Panc1 (cell line): ENCODE measurements around the gene NPEPL1. TPM values are rescaled to one million over a fixed set of nuclear protein-coding genes. Genes with fewer than 3 reads are reported as not detected.

Experiments
- ATAC-seq: fragments of 200-7000 bp; cut with Tn5 transposase; 2 replicates; pipeline ENCODE4 v1.9.1; 2020; ENCODE audit warnings: mild to moderate bottlenecking, moderate library complexity
- BruUV-seq: library from RNA; stranded (reverse); fragments of 400-500 nt; replicated peaks from 2 replicates; lab custom pipeline; 2021; lab: Mats Ljungman, UMichigan
- CTCF ChIA-PET: fragments of 300-600 bp; sonication (Branson Sonifier 250); formaldehyde crosslinking; loops from one replicate; lab custom pipeline; 2022; ENCODE audit warnings: antibody characterized with exemption; lab: Charles Lee
- POLR2A ChIA-PET: fragments of 300-600 bp; sonication (Branson Sonifier 250); formaldehyde crosslinking; loops from one replicate; lab custom pipeline; 2022; ENCODE audit warnings: antibody characterized with exemption; lab: Charles Lee
- DNase-seq: peaks from one replicate; pipeline ENCODE4 v3.0.0-alpha.2; 2010; ENCODE audit warnings: low read depth, low spot score
- H3K27ac ChIP-seq: 2 replicates; pipeline ENCODE4 v1.5.1; 2011; ENCODE audit warnings: mild to moderate bottlenecking, low read length, inconsistent platforms
- H3K27me3 ChIP-seq: fragments of 200-500 bp; sonication (Bioruptor generic); 2 replicates; pipeline ENCODE4 v1.6.0; 2014; ENCODE audit warnings: low read length, inconsistent platforms; ENCODE audit not compliant: control insufficient read depth, insufficient read depth
- H3K36me3 ChIP-seq: fragments of 200-500 bp; sonication (Bioruptor generic); 2 replicates; pipeline ENCODE4 v1.5.1; 2014; ENCODE audit warnings: inconsistent platforms, mild to moderate bottlenecking, low read length, moderate library complexity; ENCODE audit not compliant: control insufficient read depth, insufficient read depth
- H3K4me1 ChIP-seq: 2 replicates; pipeline ENCODE4 v1.5.1; 2011; ENCODE audit warnings: inconsistent platforms, mild to moderate bottlenecking, low read length, moderate library complexity; ENCODE audit not compliant: control insufficient read depth, insufficient read depth
- H3K4me3 ChIP-seq, 2 experiments: 2 replicates each; pipeline ENCODE4 v1.5.1; 2011 to 2012; ENCODE audit warnings: low read depth in 2 of 2, low read length in 2 of 2, mild to moderate bottlenecking in 2 of 2, inconsistent platforms in 1 of 2, moderate library complexity in 1 of 2
- H3K9me3 ChIP-seq: fragments of 200-500 bp; sonication (Bioruptor generic); 2 replicates; pipeline ENCODE4 v1.5.1; 2014; ENCODE audit warnings: low read depth, mild to moderate bottlenecking, inconsistent platforms, low read length, moderate library complexity; ENCODE audit not compliant: control insufficient read depth, insufficient read depth
- POLR2AphosphoS5 ChIP-seq: IDR thresholded peaks from 2 replicates; pipeline ENCODE4 v1.6.1; 2012; ENCODE audit warnings: mild to moderate bottlenecking, low read depth, low read length, moderate library complexity
- SIN3A ChIP-seq: IDR thresholded peaks from 2 replicates; pipeline ENCODE4 v1.6.1; 2012; ENCODE audit warnings: low read depth, mild to moderate bottlenecking, low read length, moderate library complexity, borderline replicate concordance; ENCODE audit not compliant: insufficient read depth
- TCF7L2 ChIP-seq: IDR thresholded peaks from 2 replicates; pipeline ENCODE4 v1.6.1; 2011; ENCODE audit warnings: mild to moderate bottlenecking, low read depth, low read length, inconsistent platforms
- in situ Hi-C: cut with HindIII; loops from 2 replicates; pipeline ENCODE4 v1.10.0; 2016; ENCODE audit warnings: low sequenced_read_pairs, low pct_unique_long_range_greater_than_20kb
- intact Hi-C: fragments of 100-400 bp; cut with micrococcal nuclease; formaldehyde crosslinking; loops from one replicate; pipeline ENCODE4 v1.10.0; 2022; ENCODE audit not compliant: unreplicated experiment
- total RNA-seq: library from RNA; stranded (reverse); gene quantifications from one replicate; pipeline ENCODE4 v1.2.1, GENCODE V29; 2021; ENCODE audit not compliant: unreplicated experiment
- TF ChIP-seq, protein P1 (sequence below), 2 experiments: IDR thresholded peaks; 2 replicates each; pipeline ENCODE4 v1.6.1; 2011 to 2012; ENCODE audit warnings: low read depth in 2 of 2, control low read depth in 1 of 2, low read length in 1 of 2, mild to moderate bottlenecking in 1 of 2, moderate library complexity in 1 of 2; ENCODE audit not compliant: insufficient read depth in 1 of 2
- TF ChIP-seq, protein P2 (sequence below): fragments of 450-650 bp; IDR thresholded peaks from 2 replicates; pipeline ENCODE4 v1.5.1; 2017; ENCODE audit warnings: mild to moderate bottlenecking

Gene NPEPL1
- total RNA-seq, 1 experiment from 2014 or later, result 27.4 TPM

GRCh38 chr20:58657986-58658385 lies 34.6 kb upstream of the NPEPL1 start:
- no peak for TF ChIP-seq POLR2AphosphoS5
- TF ChIP-seq, protein P1, sequence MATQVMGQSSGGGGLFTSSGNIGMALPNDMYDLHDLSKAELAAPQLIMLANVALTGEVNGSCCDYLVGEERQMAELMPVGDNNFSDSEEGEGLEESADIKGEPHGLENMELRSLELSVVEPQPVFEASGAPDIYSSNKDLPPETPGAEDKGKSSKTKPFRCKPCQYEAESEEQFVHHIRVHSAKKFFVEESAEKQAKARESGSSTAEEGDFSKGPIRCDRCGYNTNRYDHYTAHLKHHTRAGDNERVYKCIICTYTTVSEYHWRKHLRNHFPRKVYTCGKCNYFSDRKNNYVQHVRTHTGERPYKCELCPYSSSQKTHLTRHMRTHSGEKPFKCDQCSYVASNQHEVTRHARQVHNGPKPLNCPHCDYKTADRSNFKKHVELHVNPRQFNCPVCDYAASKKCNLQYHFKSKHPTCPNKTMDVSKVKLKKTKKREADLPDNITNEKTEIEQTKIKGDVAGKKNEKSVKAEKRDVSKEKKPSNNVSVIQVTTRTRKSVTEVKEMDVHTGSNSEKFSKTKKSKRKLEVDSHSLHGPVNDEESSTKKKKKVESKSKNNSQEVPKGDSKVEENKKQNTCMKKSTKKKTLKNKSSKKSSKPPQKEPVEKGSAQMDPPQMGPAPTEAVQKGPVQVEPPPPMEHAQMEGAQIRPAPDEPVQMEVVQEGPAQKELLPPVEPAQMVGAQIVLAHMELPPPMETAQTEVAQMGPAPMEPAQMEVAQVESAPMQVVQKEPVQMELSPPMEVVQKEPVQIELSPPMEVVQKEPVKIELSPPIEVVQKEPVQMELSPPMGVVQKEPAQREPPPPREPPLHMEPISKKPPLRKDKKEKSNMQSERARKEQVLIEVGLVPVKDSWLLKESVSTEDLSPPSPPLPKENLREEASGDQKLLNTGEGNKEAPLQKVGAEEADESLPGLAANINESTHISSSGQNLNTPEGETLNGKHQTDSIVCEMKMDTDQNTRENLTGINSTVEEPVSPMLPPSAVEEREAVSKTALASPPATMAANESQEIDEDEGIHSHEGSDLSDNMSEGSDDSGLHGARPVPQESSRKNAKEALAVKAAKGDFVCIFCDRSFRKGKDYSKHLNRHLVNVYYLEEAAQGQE (IDR thresholded peaks at IDR 0.05; ENCODE audit: insufficient read depth in 1 of 2, low read depth in 2 of 2, low read length in 1 of 2), result no peak
- TF ChIP-seq SIN3A, result no peak
- TF ChIP-seq TCF7L2, result no peak
- TF ChIP-seq, protein P2, sequence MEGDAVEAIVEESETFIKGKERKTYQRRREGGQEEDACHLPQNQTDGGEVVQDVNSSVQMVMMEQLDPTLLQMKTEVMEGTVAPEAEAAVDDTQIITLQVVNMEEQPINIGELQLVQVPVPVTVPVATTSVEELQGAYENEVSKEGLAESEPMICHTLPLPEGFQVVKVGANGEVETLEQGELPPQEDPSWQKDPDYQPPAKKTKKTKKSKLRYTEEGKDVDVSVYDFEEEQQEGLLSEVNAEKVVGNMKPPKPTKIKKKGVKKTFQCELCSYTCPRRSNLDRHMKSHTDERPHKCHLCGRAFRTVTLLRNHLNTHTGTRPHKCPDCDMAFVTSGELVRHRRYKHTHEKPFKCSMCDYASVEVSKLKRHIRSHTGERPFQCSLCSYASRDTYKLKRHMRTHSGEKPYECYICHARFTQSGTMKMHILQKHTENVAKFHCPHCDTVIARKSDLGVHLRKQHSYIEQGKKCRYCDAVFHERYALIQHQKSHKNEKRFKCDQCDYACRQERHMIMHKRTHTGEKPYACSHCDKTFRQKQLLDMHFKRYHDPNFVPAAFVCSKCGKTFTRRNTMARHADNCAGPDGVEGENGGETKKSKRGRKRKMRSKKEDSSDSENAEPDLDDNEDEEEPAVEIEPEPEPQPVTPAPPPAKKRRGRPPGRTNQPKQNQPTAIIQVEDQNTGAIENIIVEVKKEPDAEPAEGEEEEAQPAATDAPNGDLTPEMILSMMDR, result no peak
- DNase-seq (no peak), ATAC-seq (no peak)
- Histone ChIP-seq H3K27me3 (no peaks in the 10 kb centered on the region), H3K4me1 (peaks cover 30% of the 10 kb centered on the region), H3K36me3 (peaks cover 7% of the 10 kb centered on the region; the same call in 1 of the 2 replicates), H3K27ac (no peak overlapping the region), H3K9me3 (no peaks in the 10 kb centered on the region), H3K4me3 (no peak overlapping the region)
- in situ Hi-C loops (no loop called here), intact Hi-C loops (no loop called here)
- BruUV-seq, result no TSS peak
- CTCF ChIA-PET, result interaction anchor here (0.5 kb wide), 1 partner anchor 33 kb away, joined by 5 read pairs; no protein-coding TSS in a partner anchor
- POLR2A ChIA-PET, result no interaction called here

- ChIA-PET POLR2A (interaction anchor here (0.6 kb wide), 1 partner anchor 241 kb away, joined by 3 read pairs; no protein-coding TSS in a partner anchor), CTCF (no interaction called here)
- DNase-seq (no peak), ATAC-seq (no peak)
- Histone ChIP-seq H3K4me1 (peaks cover 25% of the 10 kb centered on the region), H3K36me3 (peaks cover 7% of the 10 kb centered on the region; the same call in 1 of the 2 replicates), H3K27me3 (no peaks in the 10 kb centered on the region), H3K9me3 (no peaks in the 10 kb centered on the region), H3K27ac (no peak overlapping the region), H3K4me3 (no peak overlapping the region)
- BruUV-seq, result no TSS peak
- intact Hi-C loops, result no loop called here
- TF ChIP-seq, protein P1 (IDR thresholded peaks at IDR 0.05; ENCODE audit: insufficient read depth in 1 of 2, low read depth in 2 of 2, low read length in 1 of 2), result no peak
- TF ChIP-seq TCF7L2, result no peak
- TF ChIP-seq POLR2AphosphoS5, result no peak
- no peak for TF ChIP-seq SIN3A
- TF ChIP-seq, protein P2, result no peak
- in situ Hi-C loops, result no loop called here
Measured at GRCh38 chr20:58658760-58659159, 33.8 kb upstream of the NPEPL1 start.
